ENCODE data around the gene SH3D19. TPM values are rescaled to one million over a fixed set of nuclear protein-coding genes. Genes with fewer than 3 reads are reported as not detected.

Gene SH3D19
- total RNA-seq, 1 donor from 2014 or later: 39.3 TPM

GRCh38 chr4:151199319-151200190, 125.8 kb downstream of the SH3D19 start:
- Mint-ChIP-seq H3K36me3 (peaks cover 6% of the 10 kb centered on the region), H3K27me3 (ENCODE audit: insufficient read depth, low read depth) (peaks cover 3% of the 10 kb centered on the region), H3K4me3 (no peak overlapping the region), H3K9me3 (no peaks in the 10 kb centered on the region), H3K27ac (no peak overlapping the region), H3K4me1 (peaks cover 13% of the 10 kb centered on the region)
- peaks cover 10% of the 10 kb centered on the region for H3K4me1 ChIP-seq
- TF ChIP-seq EZH2 (IDR thresholded peaks at IDR 0.05): no peak
- no peaks in the 10 kb centered on the region for H3K36me3 ChIP-seq
- no peak overlapping the region for H3K9ac ChIP-seq
- H3K9me3 ChIP-seq (ENCODE audit: low read depth): no peaks in the 10 kb centered on the region
- H3K4me3 ChIP-seq: no peak overlapping the region
- H3K27me3 ChIP-seq: no peaks in the 10 kb centered on the region
- H3K27ac ChIP-seq: peak overlapping the region; percentile 42
- no peak overlapping the region for H2AFZ ChIP-seq (replicated peaks)
- H3K79me2 ChIP-seq (ENCODE audit: low read depth): peaks cover 15% of the 10 kb centered on the region
- no peaks in the 10 kb centered on the region for H4K20me1 ChIP-seq (ENCODE audit: low read depth)
- H3K4me2 ChIP-seq: no peak overlapping the region
- peak; percentile 21 for DNase-seq (ENCODE audit: low spot score)
- H3F3A ChIP-seq (ENCODE audit: low read depth): no peaks in the 10 kb centered on the region

GRCh38 chr4:151198748-151199147, 126.7 kb downstream of the SH3D19 start:
- Mint-ChIP-seq H3K36me3 (peaks cover 4% of the 10 kb centered on the region), H3K27me3 (ENCODE audit: insufficient read depth, low read depth) (peaks cover 3% of the 10 kb centered on the region), H3K27ac (no peak overlapping the region), H3K9me3 (peaks cover 2% of the 10 kb centered on the region), H3K4me3 (no peak overlapping the region), H3K4me1 (peaks cover 13% of the 10 kb centered on the region)
- no peak overlapping the region for H3K27ac ChIP-seq
- no peak overlapping the region for H2AFZ ChIP-seq (replicated peaks)
- H3K9me3 ChIP-seq (ENCODE audit: low read depth): no peaks in the 10 kb centered on the region
- no peak overlapping the region for H3K4me3 ChIP-seq
- no peak overlapping the region for H3K4me2 ChIP-seq
- no peak overlapping the region for H3K9ac ChIP-seq
- H3K4me1 ChIP-seq: peaks cover 10% of the 10 kb centered on the region
- H3F3A ChIP-seq (ENCODE audit: low read depth): no peaks in the 10 kb centered on the region
- H3K36me3 ChIP-seq: no peaks in the 10 kb centered on the region
- no peak for TF ChIP-seq CTCF (IDR thresholded peaks at IDR 0.05)
- TF ChIP-seq EZH2phosphoT487 (IDR thresholded peaks at IDR 0.05): no peak
- no peak for TF ChIP-seq EZH2 (IDR thresholded peaks at IDR 0.05)
- peaks cover 15% of the 10 kb centered on the region for H3K79me2 ChIP-seq (ENCODE audit: low read depth)
- no peak for DNase-seq (ENCODE audit: low spot score)
- no peaks in the 10 kb centered on the region for H4K20me1 ChIP-seq (ENCODE audit: low read depth)
- H3K27me3 ChIP-seq: no peaks in the 10 kb centered on the region

- no peak overlapping the region for H3K4me2 ChIP-seq
- no peaks in the 10 kb centered on the region for H3K27me3 ChIP-seq
- Mint-ChIP-seq H3K27ac (no peak overlapping the region), H3K4me3 (no peak overlapping the region), H3K36me3 (peaks cover 6% of the 10 kb centered on the region), H3K9me3 (peaks cover 7% of the 10 kb centered on the region), H3K4me1 (peaks cover 13% of the 10 kb centered on the region), H3K27me3 (ENCODE audit: insufficient read depth, low read depth) (peaks cover 3% of the 10 kb centered on the region)
- no peak overlapping the region for H3K9ac ChIP-seq
- peaks cover 10% of the 10 kb centered on the region for H3K4me1 ChIP-seq
- H3K4me3 ChIP-seq: no peak overlapping the region
- TF ChIP-seq CTCF (IDR thresholded peaks at IDR 0.05) (no peak), EZH2phosphoT487 (IDR thresholded peaks at IDR 0.05) (no peak), EZH2 (IDR thresholded peaks at IDR 0.05) (no peak)
- H2AFZ ChIP-seq (replicated peaks): no peak overlapping the region
- peaks cover 18% of the 10 kb centered on the region for H3K79me2 ChIP-seq (ENCODE audit: low read depth)
- H3F3A ChIP-seq (ENCODE audit: low read depth): no peaks in the 10 kb centered on the region
- no peaks in the 10 kb centered on the region for H4K20me1 ChIP-seq (ENCODE audit: low read depth)
- DNase-seq (ENCODE audit: low spot score): no peak
- no peaks in the 10 kb centered on the region for H3K9me3 ChIP-seq (ENCODE audit: low read depth)
- H3K36me3 ChIP-seq: no peaks in the 10 kb centered on the region
- H3K27ac ChIP-seq: no peak overlapping the region
Measured at GRCh38 chr4:151197247-151197646, 128.2 kb downstream of the SH3D19 start.

- no peak overlapping the region for H3K4me3 ChIP-seq
- no peak overlapping the region for H3K4me2 ChIP-seq
- H3K27me3 ChIP-seq: no peaks in the 10 kb centered on the region
- peaks cover 19% of the 10 kb centered on the region for H3K9me3 Mint-ChIP-seq
- peaks cover 3% of the 10 kb centered on the region for H3K27me3 Mint-ChIP-seq (ENCODE audit: insufficient read depth, low read depth)
- peaks cover 15% of the 10 kb centered on the region for H3K36me3 Mint-ChIP-seq
- no peak overlapping the region for H2AFZ ChIP-seq (replicated peaks)
- H3K4me1 Mint-ChIP-seq: peaks cover 13% of the 10 kb centered on the region
- no peaks in the 10 kb centered on the region for H4K20me1 ChIP-seq (ENCODE audit: low read depth)
- peaks cover 10% of the 10 kb centered on the region for H3K4me1 ChIP-seq
- H3K9ac ChIP-seq: no peak overlapping the region
- no peak overlapping the region for H3K27ac Mint-ChIP-seq
- H3K9me3 ChIP-seq (ENCODE audit: low read depth): no peaks in the 10 kb centered on the region
- H3K27ac ChIP-seq: no peak overlapping the region
- TF ChIP-seq CTCF (IDR thresholded peaks at IDR 0.05): no peak
- TF ChIP-seq EZH2phosphoT487 (IDR thresholded peaks at IDR 0.05): no peak
- no peak for TF ChIP-seq EZH2 (IDR thresholded peaks at IDR 0.05)
- no peak overlapping the region for H3K4me3 Mint-ChIP-seq
- no peaks in the 10 kb centered on the region for H3F3A ChIP-seq (ENCODE audit: low read depth)
- DNase-seq (ENCODE audit: low spot score): no peak
- peaks cover 20% of the 10 kb centered on the region for H3K79me2 ChIP-seq (ENCODE audit: low read depth)
- H3K36me3 ChIP-seq: no peaks in the 10 kb centered on the region
Measured at GRCh38 chr4:151195801-151196200, 129.6 kb downstream of the SH3D19 start.
